Activated naive CD4-positive, alpha-beta T cell treated with Interleukin-2 at 50 U/mL for 16 hours (primary cell): ENCODE measurements around the gene C4orf17.
"Not testable (repeated sequence)": the region's sequence is repeated elsewhere in the genome, so short reads cannot be mapped to it uniquely, and the experiment has no call there.

ENCODE experiments used
- DNase-seq: peaks from one replicate; pipeline ENCODE4 v3.0.0-alpha.2; 2020

Gene C4orf17

DNA sequence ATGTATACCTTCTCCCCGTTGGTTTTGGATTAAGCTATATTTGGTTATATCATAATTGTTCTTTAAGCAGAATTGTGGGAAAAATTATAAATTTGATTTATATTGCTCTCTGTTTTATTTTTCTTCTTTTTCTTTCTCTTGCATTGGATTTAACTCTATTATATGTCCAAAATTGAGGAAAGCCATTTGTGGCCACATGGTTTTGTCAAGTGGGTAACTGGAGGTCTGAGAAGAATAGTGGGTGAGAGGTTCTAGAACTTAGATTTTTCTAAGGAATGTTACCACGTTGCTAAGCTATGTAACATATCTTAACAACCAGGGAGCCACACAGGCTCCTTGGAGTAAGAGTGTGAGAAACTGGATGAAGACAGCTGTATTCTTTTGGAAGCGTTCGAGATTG lies at the start of gene C4orf17:
C4orf17 (plus strand) TSS at position 301 of the 400 bp plus-strand sequence. CDS start 2,061 bp downstream, outside the sequence.
- no peak for DNase-seq

DNA sequence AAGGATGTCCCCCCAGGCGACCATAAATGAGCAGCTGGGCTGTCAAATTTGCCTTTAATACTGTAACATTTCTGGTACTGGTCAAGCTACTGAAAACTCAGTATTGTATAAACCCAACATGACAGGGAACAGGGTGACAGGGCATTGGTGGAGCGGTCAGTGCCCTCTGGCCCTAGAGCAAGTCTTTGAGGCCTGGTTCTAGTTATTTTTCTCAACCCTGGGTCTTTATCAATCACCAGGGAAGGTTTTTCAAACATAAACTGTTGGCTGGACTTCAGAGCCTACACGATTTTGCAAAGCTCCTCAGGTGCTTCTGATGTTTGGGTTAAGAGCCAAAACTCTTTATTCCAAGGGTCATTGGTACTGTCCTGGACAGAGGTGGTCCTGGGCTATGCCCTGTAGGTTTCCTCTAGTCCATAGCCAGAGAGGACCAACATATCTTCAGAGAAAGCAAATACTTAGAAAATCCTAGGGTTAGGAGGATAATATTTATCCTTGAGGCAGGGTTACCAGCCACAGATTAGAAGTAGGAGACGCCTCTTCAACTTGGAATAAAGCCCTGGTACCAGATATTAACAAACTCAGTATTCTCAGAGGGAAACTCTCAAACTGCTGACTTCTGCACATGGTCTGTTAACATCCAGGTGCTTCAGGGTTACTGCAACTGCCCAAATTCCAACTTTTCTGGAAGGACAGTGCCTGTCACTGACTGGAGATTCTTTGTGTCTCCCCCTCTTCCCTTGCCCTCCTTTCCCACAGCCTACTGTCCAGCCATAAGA lies 49.0 kb upstream of the C4orf17 start:
- no peak for DNase-seq

DNA sequence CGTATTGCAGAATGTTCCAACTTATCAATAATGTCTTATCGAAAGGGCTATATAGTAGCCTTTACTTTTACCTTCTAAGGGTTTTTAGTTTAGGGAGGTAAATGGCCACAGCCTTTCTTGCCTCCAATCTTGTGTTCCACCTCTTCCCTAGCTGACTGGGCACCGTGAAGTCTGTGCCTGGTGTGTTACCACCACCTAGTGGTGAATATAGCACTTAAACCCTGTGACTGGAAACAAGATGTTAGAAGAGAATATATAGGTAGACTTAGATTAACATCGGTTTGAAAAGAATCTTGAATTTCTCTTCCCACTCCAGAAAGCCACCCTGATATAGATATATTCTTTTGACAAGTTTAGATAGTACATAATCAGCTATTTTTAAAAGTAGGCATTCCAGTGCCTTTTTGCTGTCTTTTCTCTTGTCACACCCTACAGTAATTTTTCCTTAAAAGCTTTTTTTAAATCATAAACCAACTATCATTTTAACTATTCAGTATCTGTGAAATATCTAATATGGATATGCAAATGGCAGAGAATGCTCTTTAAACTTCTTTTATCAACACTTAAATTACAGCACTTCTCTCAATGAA lies 47.9 kb upstream of the C4orf17 start:
- peak; percentile 38 for DNase-seq

DNA sequence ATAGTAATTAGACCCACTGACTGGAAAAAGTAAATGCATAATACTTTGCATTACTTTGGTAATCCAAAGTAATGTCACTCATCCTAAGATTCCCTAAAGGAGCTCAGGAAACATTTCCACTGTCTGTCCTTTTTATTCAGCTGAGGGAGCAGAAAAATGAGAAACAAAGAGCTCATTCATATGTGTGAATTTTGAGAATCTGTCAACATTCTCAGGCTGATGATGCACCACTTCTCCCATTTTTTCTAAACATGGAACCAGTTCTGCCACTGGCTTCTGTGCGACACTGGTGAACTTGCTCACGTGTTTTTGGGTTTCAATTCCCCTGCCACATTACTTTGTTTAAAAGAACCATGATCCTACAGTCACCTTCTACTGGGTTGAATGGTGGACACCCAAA lies 47.3 kb upstream of the C4orf17 start:
- DNase-seq: no peak

DNA sequence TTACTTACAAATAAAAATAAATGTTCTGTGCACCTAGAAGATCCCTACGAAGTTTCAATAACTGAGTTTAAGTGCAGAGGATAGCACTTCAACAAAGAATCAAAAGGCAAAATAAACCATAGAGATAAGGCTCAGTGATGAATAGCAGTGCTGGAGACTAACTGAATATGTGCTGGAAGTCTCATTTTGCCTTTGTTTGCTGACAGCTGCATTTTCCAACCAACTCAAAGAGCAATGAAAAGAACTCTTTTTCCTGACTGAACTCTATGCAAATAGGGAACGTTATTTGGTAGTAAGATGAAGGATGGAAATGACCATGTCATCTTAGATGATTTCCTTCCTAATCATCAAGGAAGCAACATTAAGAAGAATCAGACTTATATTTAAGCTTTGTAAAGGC lies 42.9 kb upstream of the C4orf17 start:
- DNase-seq: no peak

DNA sequence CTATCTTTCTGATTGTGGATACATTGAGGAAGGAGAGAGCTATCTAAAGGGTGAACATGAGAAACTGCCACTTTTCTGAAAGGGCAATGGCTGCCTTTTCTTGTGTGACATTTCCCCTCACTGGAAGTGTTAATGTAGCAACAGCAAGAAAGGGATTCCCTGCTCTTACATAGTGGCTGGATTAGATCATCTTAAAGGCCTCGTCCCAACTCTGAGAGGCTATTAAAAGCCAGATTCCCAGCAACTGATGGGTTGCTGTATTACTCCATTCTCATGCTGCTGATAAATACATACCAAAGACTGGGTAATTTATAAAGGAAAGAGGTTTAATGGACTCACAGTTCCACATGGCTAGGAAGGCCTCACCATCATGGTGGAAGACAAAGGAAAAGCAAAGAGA lies 41.9 kb upstream of the C4orf17 start:
- no peak for DNase-seq

DNA sequence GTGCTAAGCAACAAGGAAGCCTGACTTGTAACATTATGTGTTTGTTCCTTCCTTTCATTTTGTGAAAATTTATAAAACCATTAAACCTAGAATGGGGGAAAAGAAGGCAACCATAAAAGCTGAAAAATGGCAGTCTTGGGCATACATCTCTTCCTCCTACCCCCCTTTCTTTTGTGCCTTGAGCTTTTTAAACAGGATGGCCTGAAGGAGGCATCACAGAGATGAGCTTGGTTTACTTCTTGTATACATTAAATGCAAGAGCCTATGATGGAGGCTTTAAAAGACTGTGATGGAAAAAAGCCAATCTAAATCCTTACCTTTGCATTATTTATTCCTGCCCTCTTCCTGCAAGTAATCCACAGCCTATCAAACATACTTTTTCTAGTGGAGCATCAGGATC lies 39.5 kb upstream of the C4orf17 start:
- no peak for DNase-seq

DNA sequence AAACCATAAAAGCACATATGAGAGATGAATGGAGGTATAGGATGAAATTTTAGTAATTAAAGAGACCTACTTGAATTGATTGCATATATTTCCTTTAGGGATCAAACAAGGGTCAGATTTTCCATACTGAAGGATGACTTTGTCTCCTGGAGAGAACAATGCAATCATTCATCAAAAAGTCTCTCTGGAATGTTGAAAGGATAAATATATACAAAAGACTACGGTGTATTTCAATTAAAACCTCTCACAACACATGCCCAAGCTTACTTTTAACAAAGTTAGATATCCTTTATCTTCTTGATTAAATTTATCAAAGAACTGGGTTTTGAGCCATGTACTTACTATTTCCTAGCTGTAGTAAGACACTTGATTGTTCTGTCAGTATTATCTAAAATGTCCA lies 38.9 kb upstream of the C4orf17 start:
- DNase-seq: no peak

DNA sequence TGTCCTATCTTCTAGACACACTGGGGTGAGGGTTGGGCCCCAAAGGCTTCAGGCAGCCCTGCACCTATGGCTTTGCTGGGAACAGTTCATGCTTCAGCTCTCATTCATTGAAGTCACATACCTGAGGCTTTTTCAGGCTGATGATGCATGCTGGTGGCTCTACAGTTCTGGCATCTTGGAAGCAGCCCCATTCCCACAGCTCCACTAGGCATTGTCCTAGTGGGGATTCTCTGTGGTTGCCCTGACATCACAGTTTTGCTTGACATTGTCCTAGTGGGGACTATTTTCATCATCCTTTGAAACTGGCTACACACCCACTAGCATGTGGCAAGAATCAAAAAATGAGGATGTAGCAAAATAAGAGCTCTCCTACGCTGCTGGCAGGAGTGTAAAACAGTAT lies 37.7 kb upstream of the C4orf17 start:
- DNase-seq: no peak

DNA sequence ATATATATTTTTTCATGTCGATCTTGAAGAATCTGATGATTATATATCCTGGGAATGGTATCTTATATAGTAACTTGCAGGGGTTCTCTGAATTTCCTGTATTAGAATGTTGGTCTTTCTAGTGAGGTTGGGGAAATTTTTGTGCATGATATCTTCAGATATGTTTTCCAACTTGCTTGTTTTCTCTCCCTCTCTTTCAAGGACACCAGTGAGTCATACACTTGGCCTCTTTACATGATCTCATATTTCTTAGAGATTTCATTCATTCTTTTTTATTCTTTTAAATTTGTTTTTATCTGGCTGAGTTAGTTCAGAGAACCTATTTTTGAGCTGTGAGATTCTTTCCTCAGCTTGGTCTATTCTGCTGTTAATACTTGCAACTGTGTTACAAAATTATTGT lies 27.2 kb upstream of the C4orf17 start:
- no peak for DNase-seq

DNA sequence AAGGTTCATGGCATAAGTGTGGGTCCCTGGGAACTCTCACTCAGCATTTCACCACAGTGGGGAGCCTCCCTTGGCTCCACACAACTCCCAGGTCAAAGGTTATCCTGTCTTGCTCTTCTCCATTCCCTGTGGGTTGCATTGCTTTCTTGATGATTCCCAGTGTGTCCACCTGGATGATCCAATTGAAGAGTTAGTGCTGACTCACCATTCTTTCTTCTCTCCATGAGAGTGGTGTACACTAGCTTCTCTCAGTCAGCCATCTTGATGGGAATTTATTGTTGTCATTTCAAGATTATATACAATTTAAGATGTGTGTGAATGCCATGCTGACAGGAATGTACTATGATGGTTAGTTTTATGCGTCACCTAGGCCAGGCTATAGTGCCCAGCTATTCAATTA lies 25.6 kb upstream of the C4orf17 start:
- no peak for DNase-seq

DNA sequence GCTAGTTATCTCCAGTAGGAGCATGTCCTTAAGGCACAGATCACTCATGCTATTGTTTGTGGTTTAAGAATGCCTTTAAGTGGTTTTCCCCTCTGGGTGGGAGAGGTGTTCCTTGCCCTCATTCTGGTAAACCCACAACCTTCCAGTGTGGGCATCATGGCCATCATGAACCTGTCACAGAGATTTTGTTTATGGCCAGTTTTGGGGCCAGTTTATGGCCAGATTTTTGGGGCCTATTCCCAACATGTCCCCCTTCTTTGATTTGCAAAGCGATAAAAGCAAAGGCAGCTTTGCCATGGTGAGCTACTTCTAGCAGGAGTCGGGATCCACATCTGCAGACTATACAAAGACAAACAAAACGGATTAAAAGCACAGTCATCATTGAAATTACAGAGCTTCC lies 24.2 kb upstream of the C4orf17 start:
- DNase-seq: not testable (repeated sequence)

DNA sequence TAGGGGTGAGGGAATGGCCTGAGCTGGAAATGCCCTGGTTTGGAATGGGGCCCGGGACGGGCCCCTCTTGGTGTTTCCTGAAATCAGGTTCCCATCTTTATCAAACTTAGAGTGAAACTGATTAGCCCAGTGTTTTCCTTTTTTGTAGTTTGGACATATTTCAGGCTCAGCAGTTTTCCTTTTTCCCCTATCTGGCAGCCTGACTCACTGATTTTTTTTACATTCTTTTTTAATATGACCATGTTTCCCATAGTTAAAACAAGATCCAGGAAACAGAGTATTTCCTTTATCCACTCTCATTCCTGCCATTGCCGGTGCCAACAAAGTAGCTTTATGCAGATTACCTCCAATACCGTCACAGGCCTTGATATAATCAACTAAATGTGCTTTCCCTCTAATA lies 20.5 kb upstream of the C4orf17 start:
- DNase-seq: no peak

DNA sequence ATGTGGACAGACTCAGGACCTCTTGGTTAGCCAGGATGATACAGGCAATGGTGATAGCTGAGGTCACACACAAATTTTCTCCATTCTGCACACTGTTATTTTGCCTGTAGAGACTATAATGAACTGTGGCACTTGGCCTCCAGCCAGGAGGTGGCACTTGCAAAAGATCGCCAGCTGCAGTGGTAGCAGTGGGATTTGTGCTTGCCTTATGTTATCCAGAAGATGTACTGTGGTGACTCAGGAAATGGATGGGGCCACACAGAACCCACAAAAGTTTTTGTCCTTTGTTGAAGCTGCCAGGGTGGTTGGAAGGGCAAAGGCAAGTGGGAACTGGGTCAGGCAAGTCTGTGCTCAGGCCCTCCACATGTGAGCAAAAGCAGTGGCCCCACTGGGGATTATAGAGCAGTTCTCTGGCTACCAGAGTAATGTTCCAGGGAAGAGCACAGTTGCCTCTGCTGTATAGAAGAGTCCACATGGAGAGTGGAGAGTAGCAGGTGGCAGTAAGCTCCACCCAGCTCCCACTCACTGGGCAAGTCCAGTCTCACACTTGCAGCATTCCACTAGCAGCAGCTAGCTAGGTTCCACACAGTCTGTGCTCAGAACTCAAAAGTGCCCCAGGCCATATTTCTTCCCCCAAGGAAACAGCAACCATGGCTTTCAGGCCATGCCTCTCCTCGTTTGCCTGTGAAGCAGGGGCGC lies 5.9 kb upstream of the C4orf17 start:
- no peak for DNase-seq

DNA sequence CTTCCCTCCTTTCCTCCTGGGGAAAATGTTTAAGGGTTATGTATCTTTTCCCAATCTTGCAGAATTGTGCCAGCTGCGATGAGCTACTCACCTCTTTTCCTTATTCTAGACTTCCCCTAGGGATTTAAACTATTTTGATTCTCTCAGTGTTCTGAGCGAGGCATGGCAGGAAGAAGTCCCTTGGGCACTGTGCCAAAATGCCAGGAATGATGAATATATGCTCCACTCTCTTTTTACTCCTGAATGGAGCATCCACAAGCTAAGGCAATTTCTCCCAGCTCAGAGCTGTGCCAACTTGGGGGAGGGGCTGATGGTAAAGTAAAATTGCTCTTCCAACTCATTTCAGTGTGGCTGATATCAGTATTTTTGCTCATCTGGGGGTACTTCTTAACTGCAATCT lies 4.0 kb upstream of the C4orf17 start:
- no peak for DNase-seq

DNA sequence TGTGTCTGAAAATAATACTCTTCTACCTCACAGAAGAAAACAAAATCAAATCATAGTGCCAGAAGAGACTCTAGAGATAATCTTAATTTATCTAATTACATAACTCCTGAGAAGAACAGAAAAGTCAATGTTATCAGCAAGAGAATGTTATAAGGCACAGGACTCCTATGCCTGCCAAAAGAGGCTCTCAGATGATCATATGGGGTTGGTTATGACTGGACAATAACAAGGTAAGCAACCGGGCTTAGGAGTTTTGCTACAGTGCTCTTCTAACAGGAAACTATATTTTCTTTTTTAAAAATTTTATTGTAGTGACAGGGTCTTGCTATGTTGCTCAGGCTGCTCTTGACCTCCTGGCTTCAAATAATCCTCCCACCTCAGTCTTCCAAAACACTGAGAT lies 3.5 kb upstream of the C4orf17 start:
- DNase-seq: no peak

DNA sequence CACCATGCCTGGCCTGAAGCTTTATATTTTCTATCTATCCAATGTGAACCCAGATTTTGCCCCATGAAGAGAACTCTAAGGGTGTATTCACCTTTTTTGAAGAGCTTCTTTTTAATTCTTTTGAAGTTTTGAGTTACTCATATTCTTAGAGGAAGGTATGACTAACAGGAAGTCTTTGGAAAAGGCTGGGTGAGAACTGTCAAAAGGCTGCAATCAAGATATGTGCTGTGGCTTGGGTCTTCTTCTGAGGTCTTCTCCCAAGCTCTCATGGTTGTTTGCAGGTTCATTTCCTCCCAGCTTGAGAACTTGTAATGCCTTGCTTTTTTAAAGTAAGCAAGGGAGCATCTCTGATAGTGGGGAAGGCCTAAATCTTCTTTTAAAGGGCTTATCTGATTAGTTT lies 3.1 kb upstream of the C4orf17 start:
- no peak for DNase-seq

DNA sequence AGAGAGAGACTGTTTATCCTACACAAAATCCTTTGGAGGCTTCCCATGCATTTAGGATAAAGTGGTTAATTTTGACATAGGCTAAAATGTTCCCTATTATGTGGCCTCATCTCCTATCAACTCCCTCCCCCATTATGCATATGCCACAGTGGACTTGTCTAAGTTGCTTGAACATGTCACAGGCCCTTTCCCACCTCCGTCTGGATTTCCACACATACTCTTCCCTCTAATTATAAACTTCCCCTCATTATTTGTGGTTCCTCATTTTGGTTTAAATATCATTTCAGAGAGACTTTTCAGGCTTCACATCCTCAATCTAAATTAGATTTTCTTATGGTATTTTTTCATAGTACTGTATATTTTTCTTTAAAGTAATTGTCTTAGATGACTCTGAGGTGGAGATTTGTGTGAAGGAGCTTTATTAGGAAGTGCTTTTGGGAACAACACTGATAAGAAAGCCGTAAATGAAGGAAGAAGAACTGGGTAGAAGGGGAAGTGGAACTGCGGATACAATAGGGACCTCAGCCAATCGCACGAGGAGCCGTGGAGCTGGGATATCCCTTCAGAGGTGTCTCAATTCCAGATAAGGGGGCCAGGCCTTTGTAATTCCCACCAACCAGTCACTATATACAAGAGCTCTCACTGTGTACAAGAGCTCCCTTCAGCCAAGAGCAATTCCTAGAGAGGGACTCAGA lies 7.9 kb downstream of the C4orf17 start:
- no peak for DNase-seq

DNA sequence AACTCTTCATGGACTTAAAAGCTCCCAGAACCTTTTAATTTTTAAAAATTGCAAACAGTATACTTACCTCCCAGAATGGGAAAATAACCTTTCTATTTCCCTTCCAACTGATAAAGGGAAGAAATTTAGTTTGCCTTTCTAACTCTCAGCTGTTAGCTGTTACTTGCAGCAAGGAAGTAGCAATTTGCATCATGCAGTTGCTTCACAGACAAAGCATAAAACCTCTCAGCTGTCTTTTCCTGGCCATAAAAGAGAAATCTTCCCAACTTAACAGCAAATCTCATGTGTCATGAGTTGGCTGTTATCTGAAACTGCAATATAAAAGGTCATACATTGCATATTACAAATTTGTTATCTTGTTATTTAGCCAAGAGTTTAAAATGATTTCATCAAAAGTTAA lies 18.4 kb downstream of the C4orf17 start:
- no peak for DNase-seq

DNA sequence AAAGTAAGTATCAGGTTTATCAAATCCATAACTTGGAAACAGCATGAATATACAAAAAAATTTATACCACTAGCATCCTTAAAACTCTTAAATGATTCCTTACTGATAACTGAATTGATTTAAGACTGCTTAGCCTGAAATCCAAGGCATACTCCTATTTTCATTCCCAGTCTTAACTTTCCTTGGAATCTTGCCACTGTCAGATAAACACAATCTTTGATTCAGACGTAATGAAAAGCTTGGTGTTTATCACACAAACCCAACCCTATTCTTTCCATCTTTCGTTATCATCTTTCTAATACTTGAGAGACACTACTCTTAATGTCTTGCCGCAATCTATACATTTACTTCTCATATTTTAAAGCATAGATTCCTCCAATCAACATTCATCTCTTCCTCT lies 19.1 kb downstream of the C4orf17 start:
- DNase-seq: no peak

DNA sequence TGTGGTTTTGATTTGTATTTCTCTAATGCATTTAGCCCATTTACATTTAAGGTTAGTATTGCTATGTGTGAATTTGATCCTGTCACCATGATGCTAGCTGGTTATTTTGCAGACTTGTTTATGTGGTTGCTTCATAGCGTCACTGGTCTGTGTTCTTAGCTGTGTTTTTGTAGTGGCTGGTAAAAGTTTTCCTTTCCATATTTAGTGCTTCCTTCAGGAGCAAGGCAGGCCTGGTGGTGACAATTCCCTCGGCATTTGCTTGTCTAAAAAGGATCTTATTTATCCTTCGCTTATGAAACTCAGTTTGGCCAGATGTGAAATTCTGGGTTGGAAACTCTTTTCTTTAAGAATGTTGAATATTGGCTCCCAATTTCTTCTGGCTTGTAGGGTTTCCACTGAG lies 23.9 kb downstream of the C4orf17 start:
- not testable (repeated sequence) for DNase-seq

DNA sequence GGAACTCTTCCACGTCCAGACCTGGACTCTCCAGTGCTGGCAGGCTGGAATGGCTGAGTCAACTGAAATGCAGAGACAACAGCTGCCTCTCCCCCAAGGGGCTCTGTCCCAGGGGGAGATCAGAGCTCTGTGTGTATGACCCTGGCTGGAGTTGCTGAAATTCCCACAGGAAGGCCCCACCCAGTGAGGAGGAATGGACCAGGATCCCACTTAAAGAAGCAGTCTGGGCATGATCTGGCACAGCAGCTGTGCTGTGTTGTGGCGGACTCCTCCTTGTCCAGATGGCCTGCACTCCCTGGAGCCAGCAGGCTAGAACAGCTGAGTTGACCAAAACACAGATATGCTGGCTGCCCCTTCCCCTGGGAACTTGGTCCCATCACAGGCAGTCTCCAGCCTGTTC lies 25.4 kb downstream of the C4orf17 start:
- DNase-seq: no peak

DNA sequence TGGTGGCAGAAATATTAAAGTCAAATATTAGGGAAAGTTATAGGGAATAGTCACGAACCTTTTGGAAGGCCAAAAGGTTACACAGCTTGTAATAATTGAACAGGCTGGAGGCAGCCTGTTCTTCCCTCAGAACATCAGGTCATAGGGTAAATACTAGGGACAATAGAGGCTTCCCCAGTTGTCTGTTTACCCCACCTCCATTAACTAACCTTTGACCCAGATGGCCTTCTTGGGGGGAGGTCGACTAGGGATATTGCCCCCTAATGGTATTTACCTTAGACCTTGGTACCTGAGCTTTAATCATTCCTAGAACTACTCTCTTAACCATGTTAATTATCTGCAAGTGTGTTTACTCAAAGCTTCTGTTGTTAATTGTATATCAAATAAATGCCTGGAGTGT lies 26.0 kb downstream of the C4orf17 start:
- DNase-seq: no peak

DNA sequence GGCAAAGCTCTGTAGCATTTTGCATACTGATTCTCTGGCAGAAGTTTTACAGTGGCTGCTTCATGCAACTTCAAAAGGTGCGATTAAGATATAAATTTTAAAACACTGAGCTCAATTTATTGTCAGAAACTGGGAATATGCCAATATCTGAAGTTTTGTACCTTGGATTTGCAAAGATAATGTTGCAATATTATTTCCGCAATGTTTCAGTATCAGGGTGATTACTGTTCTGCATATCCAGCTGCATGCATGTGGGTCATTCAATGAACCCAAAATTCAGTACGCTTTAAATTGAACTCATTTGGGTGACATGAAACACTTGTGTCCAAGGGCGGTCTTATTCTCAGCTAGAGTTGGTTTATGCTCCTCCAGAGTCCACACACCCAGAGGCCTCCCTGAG lies 26.9 kb downstream of the C4orf17 start:
- DNase-seq: no peak
